HL-60 (cell line): ENCODE results near the gene GLI3.

Experiments
- TF ChIP-seq, protein P1 (sequence below): IDR thresholded peaks from one replicate; pipeline ENCODE4 v1.5.1; 2011; ENCODE audit warnings: low read length, control low read depth, inconsistent platforms; ENCODE audit not compliant: insufficient read depth
- TF ChIP-seq, protein P2 (sequence below): IDR thresholded peaks from 2 replicates; pipeline ENCODE4 v1.6.1; 2012; ENCODE audit warnings: low read depth; ENCODE audit not compliant: insufficient replicate concordance

DNA sequence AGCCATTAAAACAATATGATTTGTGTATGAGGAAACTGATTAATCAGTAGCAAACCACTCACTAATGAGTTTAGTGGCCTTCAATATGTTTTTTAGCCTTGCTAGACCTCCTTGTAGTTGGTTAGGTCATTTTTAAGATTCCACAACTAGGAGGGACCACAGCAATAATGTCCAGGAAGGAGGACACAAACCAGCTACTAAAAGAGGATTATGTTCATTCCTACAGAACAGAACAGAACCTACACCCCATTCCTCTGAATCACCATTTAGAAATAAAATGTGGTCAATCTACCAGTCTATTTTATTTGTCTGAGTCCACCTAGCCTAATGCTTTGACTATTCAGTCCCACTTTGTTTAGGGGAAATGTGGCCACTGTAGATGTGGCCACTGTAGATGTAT, 226.3 kb downstream of the GLI3 start:
- TF ChIP-seq, protein P1, sequence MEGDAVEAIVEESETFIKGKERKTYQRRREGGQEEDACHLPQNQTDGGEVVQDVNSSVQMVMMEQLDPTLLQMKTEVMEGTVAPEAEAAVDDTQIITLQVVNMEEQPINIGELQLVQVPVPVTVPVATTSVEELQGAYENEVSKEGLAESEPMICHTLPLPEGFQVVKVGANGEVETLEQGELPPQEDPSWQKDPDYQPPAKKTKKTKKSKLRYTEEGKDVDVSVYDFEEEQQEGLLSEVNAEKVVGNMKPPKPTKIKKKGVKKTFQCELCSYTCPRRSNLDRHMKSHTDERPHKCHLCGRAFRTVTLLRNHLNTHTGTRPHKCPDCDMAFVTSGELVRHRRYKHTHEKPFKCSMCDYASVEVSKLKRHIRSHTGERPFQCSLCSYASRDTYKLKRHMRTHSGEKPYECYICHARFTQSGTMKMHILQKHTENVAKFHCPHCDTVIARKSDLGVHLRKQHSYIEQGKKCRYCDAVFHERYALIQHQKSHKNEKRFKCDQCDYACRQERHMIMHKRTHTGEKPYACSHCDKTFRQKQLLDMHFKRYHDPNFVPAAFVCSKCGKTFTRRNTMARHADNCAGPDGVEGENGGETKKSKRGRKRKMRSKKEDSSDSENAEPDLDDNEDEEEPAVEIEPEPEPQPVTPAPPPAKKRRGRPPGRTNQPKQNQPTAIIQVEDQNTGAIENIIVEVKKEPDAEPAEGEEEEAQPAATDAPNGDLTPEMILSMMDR: no peak
- TF ChIP-seq, protein P2, sequence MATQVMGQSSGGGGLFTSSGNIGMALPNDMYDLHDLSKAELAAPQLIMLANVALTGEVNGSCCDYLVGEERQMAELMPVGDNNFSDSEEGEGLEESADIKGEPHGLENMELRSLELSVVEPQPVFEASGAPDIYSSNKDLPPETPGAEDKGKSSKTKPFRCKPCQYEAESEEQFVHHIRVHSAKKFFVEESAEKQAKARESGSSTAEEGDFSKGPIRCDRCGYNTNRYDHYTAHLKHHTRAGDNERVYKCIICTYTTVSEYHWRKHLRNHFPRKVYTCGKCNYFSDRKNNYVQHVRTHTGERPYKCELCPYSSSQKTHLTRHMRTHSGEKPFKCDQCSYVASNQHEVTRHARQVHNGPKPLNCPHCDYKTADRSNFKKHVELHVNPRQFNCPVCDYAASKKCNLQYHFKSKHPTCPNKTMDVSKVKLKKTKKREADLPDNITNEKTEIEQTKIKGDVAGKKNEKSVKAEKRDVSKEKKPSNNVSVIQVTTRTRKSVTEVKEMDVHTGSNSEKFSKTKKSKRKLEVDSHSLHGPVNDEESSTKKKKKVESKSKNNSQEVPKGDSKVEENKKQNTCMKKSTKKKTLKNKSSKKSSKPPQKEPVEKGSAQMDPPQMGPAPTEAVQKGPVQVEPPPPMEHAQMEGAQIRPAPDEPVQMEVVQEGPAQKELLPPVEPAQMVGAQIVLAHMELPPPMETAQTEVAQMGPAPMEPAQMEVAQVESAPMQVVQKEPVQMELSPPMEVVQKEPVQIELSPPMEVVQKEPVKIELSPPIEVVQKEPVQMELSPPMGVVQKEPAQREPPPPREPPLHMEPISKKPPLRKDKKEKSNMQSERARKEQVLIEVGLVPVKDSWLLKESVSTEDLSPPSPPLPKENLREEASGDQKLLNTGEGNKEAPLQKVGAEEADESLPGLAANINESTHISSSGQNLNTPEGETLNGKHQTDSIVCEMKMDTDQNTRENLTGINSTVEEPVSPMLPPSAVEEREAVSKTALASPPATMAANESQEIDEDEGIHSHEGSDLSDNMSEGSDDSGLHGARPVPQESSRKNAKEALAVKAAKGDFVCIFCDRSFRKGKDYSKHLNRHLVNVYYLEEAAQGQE: no peak
